GM21717 (cell line): ENCODE measurements around the gene TPO.

Source experiments
- ATAC-seq: cut with Tn5 transposase; IDR thresholded peaks from one replicate; pipeline ENCODE4 v1.9.1; 2021; ENCODE audit warnings: mild to moderate bottlenecking, moderate library complexity; ENCODE audit not compliant: unreplicated experiment

The TPO gene

GRCh38 chr2:1518331-1518803 lies 105.1 kb downstream of the TPO start:
- no peak for ATAC-seq

- no peak for ATAC-seq
Measured at GRCh38 chr2:1518867-1519530, 105.7 kb downstream of the TPO start.

GRCh38 chr2:1521191-1521877 lies 108.1 kb downstream of the TPO start:
- ATAC-seq = no peak

- no peak for ATAC-seq
Measured at GRCh38 chr2:1521878-1522830, 108.9 kb downstream of the TPO start.

GRCh38 chr2:1527153-1527992 lies 114.1 kb downstream of the TPO start:
- ATAC-seq = no peak

- ATAC-seq = no peak
Measured at GRCh38 chr2:1528273-1529064, 115.2 kb downstream of the TPO start.

- no peak for ATAC-seq
Measured at GRCh38 chr2:1538663-1539062, 125.4 kb downstream of the TPO start.

- ATAC-seq = no peak
Measured at GRCh38 chr2:1539441-1539840, 126.2 kb downstream of the TPO start.

GRCh38 chr2:1539973-1540372 lies 126.7 kb downstream of the TPO start:
- no peak for ATAC-seq

GRCh38 chr2:1540481-1540880 lies 127.2 kb downstream of the TPO start:
- no peak for ATAC-seq

GRCh38 chr2:1541040-1541439 lies 127.8 kb downstream of the TPO start:
- no peak for ATAC-seq

- ATAC-seq = no peak
Measured at GRCh38 chr2:1541819-1542475, 128.7 kb downstream of the TPO start.

GRCh38 chr2:1542971-1543370 lies 129.7 kb downstream of the TPO start:
- ATAC-seq = no peak

- no peak for ATAC-seq
Measured at GRCh38 chr2:1543776-1544477, 130.7 kb downstream of the TPO start.

GRCh38 chr2:1544478-1545069 lies 131.3 kb downstream of the TPO start:
- no peak for ATAC-seq

- ATAC-seq = no peak
Measured at GRCh38 chr2:1546023-1546591, 132.8 kb downstream of the TPO start.

GRCh38 chr2:1546901-1547300 lies 133.6 kb downstream of the TPO start:
- ATAC-seq = no peak
